Medulla oblongata (tissue), 1 donor: ENCODE data around the gene ATP6V0A1.
"Not testable (repeated sequence)": the region's sequence is repeated elsewhere in the genome, so short reads cannot be mapped to it uniquely, and the experiment has no call there.

Experiments
- DNase-seq: peaks from one replicate; pipeline ENCODE4 v3.0.0-alpha.2; 2015; ENCODE audit errors: extremely low spot score

ATP6V0A1 gene

DNA sequence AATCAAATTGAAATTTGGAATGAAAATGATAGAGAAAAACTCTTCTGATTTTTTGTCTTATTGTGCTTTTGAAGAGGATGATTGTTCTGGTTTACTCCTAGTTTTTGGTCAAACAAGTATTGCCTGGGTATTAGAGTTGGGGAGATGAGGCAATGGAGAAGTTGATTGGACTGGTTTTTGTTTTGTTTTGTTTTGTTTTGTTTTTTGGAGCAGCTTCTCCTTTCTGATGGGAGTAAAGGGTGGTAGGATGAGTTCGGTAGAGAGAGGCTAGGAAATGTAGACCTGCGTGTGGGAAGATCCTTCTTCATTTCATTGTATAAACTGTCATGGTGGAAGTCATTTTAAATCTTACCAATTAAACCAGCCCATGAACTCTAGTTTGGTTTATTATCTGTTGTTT is 17.7 kb downstream of the ATP6V0A1 start:
- no peak for DNase-seq

DNA sequence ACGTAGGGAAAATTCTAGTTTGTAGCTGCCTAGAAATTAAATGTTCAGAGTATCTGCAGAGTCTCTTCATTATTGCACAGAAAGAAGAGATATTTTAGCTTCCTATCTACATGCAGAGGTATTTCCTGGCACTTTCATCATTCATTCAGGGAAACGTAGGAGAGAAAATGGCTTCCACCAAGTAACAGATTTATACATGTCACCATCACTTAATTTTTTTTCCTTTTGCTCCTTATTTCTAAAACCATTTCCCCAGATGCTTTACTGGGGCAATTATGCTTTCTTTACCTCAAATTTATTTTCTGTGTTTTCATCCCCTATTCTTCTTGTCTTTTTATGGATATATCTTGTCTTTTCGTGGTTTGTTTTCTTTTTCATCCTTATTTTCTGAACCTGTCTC is 18.5 kb downstream of the ATP6V0A1 start:
- no peak for DNase-seq

DNA sequence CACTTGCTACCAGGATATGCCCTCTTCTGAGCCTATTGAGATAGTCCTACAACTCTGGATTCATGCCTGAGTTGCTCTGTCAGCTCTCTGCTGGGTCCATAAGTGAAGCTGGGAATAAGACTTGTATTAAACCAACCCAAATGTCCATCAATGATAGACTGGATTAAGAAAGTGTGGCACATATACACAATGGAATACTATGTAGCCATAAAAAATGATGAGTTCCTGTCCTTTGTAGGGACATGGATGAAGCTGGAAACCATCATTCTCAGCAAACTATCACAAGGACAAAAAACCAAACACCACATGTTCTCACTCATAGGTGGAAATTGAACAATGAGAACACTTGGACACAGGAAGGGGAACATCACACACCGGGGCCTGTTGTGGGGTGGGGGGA is 19.1 kb downstream of the ATP6V0A1 start:
- not testable (repeated sequence) for DNase-seq

DNA sequence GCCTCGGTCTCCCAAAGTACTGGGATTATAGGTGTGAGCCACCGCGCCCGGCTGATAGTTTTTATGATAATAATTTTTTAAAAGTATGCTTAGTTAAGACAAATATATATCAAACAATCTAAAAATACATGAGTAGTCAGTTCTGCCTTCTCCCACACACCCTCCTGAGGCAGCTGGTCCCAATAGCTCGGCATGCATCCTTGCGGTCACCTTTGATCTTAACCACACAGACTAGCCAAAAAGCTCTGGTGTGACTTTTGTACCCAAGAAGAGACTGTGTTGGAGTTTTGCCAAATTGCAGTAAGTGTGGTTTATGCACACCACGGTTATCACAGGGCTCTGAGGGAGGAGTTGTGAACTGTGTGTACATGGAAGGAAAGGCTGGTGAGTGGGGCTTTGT is 25.6 kb downstream of the ATP6V0A1 start:
- DNase-seq, result no peak

DNA sequence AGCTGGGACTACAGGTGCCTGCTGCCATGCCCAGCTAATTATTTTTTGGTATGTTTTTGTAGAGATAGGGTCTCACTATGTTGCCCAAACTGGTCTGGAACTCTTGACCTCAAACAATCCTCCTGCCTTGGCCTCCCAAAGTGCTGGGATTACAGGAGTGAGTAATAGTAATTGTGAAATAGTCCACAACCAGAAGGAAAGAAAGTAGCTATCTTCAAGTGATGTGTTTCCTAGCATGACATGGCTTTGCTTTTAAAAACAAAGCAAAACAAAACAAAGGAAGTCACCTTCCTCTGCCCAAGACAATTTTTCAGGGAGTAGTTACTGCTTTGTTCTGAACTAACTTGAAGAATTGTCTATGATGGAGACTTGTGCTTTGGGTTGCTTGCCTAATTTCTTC is 27.0 kb downstream of the ATP6V0A1 start:
- DNase-seq, result no peak

DNA sequence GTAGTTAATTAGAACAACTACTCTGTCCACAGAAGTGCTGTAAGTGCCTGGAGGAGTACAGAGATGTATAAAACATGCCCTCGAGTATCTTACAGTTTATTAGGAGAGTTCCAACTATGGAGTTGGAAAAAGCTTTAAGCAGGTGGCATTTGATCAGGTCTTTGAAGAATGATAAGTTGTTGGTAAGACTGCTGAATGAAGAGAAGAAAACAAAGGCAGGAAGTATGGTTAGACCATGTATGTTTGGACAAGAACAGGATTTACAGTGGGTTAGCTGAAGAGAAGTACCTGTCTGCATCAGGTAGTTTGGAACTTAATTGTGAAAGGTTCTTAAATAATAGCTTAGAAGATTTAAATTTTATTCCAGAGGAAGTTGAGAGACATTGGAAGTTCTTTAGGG is 29.4 kb downstream of the ATP6V0A1 start:
- DNase-seq, result no peak

DNA sequence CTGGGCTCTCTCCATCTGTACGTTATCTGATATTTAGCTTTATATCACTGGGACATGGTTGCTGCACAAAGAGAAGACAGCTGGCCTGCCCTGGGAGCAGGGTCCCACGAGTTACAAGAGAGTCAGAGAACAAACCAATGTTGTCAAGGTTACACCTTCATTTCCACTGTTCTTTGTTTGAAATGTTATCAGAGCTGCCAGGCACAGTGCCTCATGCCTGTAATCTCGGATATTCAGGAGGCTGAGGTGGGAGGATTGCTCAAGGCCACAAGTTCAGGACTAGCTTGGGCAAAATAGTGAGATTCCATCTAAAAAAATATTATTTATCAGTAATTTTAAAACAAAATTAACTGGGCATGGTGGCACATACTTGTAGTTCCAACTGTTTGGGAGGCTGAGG is 34.6 kb downstream of the ATP6V0A1 start:
- DNase-seq, result no peak

DNA sequence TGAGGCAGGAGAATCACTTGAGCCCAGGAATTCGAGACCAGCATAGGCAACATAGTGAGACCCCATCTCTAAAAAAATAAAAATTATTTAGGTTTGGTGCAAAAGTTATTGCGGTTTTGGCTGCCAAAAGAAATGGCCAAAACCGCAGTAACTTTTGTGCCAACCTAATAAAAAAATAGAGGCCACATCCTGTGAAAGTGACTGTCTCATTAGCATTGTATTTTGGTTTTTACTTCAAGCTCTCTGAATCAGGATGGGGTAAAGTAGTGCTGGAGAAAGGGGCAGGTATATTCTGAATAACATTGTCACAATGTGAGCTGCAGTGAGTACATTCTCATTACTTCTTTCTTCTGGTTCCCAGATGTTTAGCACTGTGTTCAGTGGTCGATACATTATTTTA is 36.0 kb downstream of the ATP6V0A1 start:
- no peak for DNase-seq

DNA sequence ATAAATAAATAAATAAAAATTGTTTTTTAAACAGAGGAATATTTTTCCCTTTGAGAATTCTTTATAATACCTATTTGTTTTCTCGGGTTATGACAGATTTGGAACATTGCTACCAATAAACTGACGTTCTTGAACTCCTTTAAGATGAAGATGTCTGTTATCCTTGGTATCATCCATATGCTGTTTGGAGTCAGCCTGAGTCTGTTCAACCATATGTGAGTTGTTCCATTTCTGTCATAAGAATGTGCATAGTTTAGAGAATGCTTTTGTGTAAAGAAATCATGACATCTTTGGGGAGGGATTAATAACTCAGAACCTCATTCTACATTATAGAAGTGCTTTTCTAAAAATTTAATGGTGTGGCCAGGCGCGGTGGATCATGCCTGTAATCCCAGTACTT is 40.1 kb downstream of the ATP6V0A1 start:
- no peak for DNase-seq

DNA sequence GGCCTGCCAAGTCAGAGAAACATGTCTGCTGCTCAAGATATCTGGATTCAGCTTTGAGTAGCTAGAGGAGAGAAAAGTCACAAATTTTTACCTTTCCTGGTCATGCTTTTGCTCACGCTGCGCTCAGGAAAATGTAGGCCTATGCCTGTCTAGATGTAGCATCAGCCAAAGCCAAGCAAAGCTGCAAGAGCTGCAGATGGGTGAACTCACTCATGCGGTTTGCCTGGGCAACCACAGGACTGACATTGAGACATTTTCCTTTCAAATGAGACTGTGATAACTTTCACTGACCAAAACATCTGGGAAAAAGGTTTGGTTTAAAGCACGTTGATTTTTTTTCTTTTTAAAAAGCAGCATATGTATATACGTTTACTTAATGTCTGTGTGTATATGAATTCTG is 43.4 kb downstream of the ATP6V0A1 start:
- no peak for DNase-seq

DNA sequence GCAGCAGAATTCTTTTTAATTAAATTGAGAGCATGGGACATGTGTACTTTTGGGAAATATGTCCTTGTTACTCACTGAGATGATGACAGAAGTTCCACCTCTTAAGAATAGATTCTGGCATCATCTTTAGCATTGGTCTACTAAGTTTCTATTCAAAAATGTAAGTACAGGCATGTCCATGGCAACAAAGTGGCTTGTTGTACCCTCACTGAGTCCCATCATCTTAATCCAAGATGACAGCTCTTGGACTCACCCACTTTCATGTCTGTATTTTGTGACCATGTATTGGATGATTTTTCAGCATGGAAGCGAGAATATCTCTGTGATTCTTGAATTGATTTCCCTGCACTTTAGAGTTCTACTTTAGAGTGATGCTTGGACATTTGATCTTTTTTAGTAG is 44.2 kb downstream of the ATP6V0A1 start:
- no peak for DNase-seq

DNA sequence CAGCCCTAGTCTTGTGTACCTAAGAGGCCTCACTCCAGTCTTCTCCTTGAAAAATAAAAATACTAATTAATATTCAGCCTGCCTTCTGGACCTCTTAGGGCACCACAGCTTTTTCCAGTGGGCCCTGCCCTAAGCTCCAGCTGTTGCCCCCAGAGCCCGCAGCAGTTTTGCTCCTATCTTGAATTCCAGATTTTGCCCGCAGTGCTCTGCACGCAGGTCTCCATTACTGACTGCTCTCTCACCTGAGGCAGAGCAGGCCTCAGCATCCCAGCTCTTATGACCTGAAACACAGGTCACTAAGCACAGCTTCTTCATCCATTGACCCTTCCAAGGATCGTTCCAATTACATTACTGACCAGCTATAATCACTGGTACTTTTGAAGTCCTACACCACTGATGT is 49.0 kb downstream of the ATP6V0A1 start:
- no peak for DNase-seq

DNA sequence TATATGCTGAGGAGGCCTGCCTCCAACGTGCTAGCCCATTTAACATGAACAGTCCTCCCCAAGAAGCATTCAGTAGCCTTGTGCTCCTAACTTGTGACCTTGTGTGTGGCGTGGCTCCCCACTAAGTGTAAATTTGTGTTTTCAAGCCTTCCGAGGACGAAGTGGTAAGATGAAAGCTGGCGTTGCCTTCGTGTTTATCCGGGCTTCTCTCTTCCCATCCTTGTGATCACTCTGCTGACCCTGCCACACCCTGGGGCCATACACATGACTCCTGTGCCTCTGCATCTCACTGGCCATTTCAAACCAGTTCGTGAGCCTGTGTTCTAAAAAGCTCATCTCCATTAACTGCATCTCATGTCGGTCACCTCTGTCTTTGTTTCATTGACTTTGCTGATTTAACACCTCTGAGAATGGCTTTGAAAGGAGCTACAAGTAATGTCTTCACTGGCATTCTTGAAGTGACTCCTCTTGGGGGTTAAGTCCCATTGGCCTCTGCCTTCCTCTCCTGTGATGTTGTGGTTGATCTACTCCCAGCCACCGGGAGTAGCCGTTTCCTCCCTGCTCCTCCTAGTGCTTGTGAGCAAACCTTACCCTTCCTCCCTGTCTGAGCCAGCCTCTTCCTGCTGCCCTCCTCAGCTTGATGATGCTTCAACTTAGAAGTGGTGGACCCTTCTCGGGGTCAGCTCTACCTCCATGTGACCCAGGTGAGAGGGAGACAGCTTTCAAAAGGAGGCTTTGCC is 49.9 kb downstream of the ATP6V0A1 start:
- no peak for DNase-seq

DNA sequence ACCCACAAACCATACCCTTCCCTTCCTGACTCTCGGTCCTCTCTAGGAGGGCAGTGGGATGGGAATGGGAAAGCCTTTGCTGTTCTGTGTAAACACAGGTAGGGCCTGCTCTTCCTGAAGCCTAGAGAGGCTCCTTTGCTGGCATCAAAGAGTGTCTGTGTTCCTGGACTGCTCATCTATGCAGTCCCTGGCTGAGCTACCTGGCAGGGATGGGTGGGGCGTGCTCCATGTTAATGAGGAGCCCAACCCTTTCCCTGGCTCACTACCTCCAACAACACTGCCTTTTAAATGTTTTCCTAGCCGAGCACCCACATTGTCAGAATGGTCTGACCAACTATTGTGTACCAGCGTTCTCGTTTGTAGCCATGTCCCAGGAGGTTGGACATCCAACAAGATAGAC is 50.7 kb downstream of the ATP6V0A1 start:
- no peak for DNase-seq

DNA sequence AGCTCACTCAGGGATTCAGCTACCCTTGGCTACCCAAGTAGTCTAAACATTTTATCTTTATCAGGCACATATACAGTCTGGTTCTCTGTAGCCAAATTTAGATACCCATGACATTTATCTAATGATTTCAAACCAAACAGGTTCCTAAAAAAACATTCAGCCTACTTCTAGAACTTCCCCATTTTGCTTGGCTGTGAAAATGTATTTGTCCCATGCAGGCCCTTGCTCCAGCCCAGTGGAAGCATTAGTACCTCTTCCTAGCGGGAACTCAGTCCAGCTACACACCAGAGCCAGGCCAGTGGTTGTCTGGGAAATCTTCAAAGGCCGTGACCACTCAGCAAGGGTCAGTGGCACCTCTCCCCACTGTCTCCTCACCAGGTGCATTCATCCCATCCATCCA is 51.2 kb downstream of the ATP6V0A1 start:
- DNase-seq, result no peak

DNA sequence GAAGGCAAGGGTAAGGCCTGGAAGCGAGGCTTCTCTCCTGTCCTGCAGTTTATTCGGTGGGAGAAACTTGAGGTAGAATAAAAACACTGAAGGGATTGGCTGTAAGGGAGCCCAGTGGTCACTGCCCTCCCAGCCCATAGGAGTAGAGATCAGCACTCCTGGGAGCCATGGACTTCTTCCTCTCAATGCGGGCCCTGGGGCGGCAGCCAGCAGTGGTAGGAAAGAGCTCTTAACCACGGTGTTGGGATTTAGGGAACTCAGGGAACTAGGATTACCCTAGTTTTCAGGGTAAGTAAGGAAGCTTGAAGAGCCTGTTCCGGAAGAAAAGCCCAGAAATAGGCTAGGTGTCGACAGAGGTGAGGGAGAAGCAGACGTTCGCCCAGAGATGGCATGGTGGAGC is 53.6 kb downstream of the ATP6V0A1 start:
- DNase-seq, result no peak

DNA sequence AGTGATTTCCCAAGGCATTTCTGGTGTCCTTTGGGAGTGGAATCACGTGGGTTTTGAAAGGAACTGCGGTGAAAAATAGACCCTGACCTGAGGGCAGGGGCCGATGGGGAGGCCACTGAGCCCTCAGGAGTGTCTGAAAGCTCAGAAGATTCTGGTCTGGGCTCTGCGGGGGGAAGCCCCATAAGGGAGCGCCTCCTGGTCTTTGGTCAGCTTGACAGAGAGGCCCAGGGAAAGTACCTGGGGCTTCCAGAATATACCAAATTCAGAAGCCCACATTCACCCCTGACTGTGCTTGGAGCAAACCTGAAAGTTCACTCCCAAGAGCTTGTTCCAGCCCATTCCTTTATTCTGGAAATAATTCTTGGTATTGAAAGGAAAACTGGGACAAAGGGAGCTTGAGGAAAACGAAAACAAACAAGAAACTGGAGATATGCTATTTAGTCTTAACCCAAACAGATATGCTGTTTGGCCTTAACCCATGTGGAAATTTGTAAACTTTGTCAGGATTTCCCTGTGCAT is 54.1 kb downstream of the ATP6V0A1 start:
- DNase-seq, result no peak

DNA sequence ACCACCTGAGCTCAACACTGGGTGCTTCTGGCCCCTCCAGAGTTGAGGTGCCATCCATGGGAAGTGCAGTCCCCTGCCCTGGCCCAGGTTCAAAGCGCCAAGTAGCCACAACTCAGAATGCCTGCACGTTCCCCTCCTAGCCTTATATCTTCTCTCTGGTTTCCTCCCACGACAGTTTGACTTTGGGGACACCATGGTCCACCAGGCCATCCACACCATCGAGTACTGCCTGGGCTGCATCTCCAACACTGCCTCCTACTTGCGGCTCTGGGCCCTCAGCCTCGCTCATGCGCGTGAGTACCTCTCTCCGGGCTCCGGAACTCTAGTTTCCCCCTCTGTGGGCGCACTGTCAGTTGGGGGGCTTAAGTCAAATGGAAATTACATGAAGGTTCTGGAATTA is 55.0 kb downstream of the ATP6V0A1 start:
- DNase-seq, result no peak

DNA sequence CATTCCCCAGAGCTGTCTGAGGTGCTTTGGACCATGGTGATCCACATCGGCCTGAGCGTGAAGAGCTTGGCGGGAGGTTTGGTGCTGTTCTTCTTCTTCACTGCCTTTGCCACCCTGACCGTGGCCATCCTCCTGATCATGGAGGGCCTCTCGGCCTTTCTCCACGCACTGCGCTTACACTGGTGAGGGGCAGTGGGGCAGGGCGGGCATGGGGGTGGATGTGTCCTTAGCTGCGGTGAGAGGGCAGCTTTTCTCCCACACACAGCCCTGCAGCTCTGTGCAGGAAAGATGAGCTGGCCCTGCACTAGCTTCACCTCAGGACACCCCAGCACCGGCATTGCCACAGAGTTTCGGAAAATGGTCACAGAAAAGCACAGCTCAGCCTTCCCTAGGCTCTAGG is 55.6 kb downstream of the ATP6V0A1 start:
- DNase-seq, result no peak

DNA sequence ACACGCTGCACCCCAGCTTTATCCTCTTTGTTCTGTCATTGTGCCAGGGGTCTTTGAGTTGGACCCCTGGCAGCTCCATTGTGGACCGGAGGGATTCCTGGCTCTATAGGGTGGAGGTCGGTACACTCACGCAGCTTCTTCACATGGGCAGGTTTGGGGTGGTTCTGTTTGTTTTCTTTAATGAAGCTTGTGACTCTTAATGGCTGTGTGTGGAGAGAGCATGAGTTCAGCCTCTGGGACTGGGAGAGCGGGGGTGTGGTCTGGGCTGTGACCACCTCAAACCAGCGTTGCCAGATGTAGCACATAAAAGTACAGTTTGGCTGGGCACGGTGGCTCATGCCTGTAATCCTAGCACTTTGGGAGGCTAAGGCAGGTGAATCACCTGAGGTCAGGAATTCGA is 56.2 kb downstream of the ATP6V0A1 start:
- no peak for DNase-seq

DNA sequence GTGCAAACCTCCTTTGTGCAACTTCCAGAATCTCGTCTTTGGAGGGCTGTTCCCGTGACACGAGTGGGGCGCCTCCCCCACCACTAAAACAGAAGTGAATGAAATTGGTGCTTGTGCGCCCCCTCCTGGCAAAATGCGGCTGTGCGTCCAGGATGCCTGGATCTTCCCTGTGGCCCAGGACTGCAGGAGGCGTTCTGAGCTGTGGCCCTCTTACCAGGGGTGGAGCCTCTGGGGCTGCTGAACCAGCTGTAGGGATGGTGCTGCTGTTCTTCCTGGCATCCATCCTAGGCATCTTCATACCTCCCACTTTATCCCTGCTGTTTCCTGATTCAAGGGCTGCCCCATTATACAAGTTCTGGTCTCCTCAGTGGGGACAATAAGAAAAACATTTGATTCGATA is 58.8 kb downstream of the ATP6V0A1 start:
- DNase-seq, result peak; percentile 83

DNA sequence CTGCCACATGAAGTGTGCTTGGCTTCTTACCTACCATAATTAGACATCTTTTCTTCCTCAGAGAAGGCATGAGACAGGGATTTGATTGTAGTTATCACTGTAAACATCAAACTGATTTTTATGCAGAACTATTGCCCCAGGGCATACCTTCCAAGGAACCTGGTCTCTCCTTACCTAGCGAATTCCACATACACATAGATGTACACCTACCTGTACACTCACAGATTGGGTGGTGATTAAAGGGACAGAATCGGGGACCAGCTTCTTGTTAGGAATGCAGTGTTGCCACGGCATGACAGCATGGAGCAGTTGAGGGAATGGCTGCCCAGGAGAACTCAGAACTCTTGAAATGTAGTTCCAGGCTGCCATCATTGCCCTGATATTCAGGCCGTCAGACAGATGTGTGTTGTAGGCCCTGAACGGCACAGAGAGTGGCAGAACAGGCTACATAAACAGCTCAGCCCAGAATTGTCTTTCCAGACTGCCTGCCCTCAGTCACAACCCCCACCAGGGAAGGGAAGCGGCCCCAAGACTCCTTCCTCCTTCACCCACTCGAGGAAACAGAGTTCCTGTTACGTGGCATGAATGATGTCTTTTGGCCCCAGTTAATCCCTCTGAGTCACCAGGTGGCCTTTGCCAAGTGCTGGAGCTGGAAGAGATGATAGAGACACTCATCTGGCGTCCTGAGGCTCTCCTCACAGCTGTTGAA is 59.5 kb downstream of the ATP6V0A1 start:
- peak; percentile 81 for DNase-seq

DNA sequence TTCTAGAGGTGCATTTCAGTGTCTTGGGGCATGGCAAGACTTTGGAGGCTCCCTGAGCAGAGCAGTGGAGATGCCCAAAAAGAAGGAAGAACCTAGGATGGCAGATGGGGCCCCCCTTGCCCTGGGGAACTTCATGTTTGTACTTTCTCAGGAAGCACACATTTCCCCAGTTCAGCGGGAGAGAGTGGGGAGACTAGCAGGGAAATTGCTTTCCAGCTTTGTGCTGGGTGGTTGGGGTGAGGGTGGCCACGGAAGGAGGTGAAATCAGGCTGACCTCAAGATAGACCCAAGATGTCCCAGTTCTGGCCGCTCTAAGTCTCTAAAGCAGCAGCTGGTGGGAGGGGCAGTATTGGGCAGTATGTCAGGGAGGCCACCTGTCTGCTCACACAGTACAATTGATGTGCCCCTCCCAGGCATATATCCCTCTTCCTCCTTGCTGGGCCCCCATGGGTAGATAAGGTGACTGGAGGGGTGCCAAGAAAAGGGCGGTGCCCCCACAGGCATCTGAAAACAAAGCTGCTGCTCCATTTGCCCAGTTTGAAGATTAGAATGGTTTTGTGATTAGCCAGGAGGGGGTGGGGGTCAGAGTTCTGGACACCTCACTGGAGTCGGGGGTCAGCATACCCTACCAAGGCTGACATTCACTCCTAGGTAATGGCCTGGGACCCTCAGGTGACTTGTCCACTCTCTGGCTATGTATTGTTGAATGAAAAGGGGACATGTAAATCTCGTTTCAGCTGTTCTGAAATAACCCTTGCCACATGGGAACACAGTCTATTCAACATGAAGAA is 60.3 kb downstream of the ATP6V0A1 start:
- DNase-seq, result no peak
